Adipocyte (in vitro differentiated cells): Measurements from ENCODE around the gene GVQW3.
A peak's percentile ranks its signal among the peaks of the same experiment; 100 is the strongest.

Experiments
- DNase-seq: peaks from one replicate; pipeline ENCODE4 v3.0.0-alpha.2; 2015; ENCODE audit warnings: low read depth
- H3K27me3 ChIP-seq: replicated peaks from 2 replicates; pipeline ENCODE4 v1.7.0; 2013; ENCODE audit warnings: mild to moderate bottlenecking, low read length, moderate library complexity; ENCODE audit not compliant: control insufficient read depth, insufficient read depth
- H3K36me3 ChIP-seq: 2 replicates; pipeline ENCODE4 v1.7.0; 2013; ENCODE audit warnings: low read length, mild to moderate bottlenecking, moderate library complexity; ENCODE audit not compliant: control insufficient read depth, insufficient read depth, severe bottlenecking
- H3K4me1 ChIP-seq: 2 replicates; pipeline ENCODE4 v1.7.0; 2013; ENCODE audit warnings: mild to moderate bottlenecking, low read length, moderate library complexity; ENCODE audit not compliant: control insufficient read depth, insufficient read depth
- H3K4me3 ChIP-seq: 2 replicates; pipeline ENCODE4 v1.7.0; 2013; ENCODE audit warnings: mild to moderate bottlenecking, low read length, moderate library complexity
- H3K9ac ChIP-seq: 2 replicates; pipeline ENCODE4 v1.7.0; 2013; ENCODE audit warnings: mild to moderate bottlenecking, low read length, moderate library complexity
- H3K9me3 ChIP-seq: 2 replicates; pipeline ENCODE4 v1.7.0; 2013; ENCODE audit warnings: mild to moderate bottlenecking, low read length, moderate library complexity; ENCODE audit not compliant: control insufficient read depth

The GVQW3 gene

GRCh38 chr11:76410851-76411357 is 29.8 kb downstream of the GVQW3 start:
- Histone ChIP-seq H3K9ac (no peak overlapping the region), H3K36me3 (no peaks in the 10 kb centered on the region), H3K9me3 (no peaks in the 10 kb centered on the region), H3K4me3 (peak overlapping the region; percentile 7), H3K4me1 (no peaks in the 10 kb centered on the region), H3K27me3 (no peaks in the 10 kb centered on the region)
- DNase-seq = no peak

- H3K36me3 ChIP-seq = no peaks in the 10 kb centered on the region
- no peaks in the 10 kb centered on the region for H3K4me1 ChIP-seq
- no peak for DNase-seq
- no peak overlapping the region for H3K9ac ChIP-seq
- no peak overlapping the region for H3K4me3 ChIP-seq
- H3K9me3 ChIP-seq = no peaks in the 10 kb centered on the region
- no peaks in the 10 kb centered on the region for H3K27me3 ChIP-seq
Observed at GRCh38 chr11:76415073-76415472, 34.0 kb downstream of the GVQW3 start.

GRCh38 chr11:76419896-76420295 is 38.8 kb downstream of the GVQW3 start:
- H3K4me1 ChIP-seq = no peaks in the 10 kb centered on the region
- no peaks in the 10 kb centered on the region for H3K27me3 ChIP-seq
- H3K4me3 ChIP-seq = no peak overlapping the region
- H3K9me3 ChIP-seq = no peaks in the 10 kb centered on the region
- no peak for DNase-seq
- H3K9ac ChIP-seq = no peak overlapping the region
- H3K36me3 ChIP-seq = no peaks in the 10 kb centered on the region

- Histone ChIP-seq H3K27me3 (no peaks in the 10 kb centered on the region), H3K9me3 (no peaks in the 10 kb centered on the region), H3K4me1 (no peaks in the 10 kb centered on the region), H3K36me3 (no peaks in the 10 kb centered on the region), H3K9ac (no peak overlapping the region), H3K4me3 (no peak overlapping the region)
- no peak for DNase-seq
Observed at GRCh38 chr11:76424379-76424778, 43.3 kb downstream of the GVQW3 start.

GRCh38 chr11:76424891-76425290 is 43.8 kb downstream of the GVQW3 start:
- Histone ChIP-seq H3K27me3 (no peaks in the 10 kb centered on the region), H3K36me3 (no peaks in the 10 kb centered on the region), H3K4me3 (no peak overlapping the region), H3K9ac (no peak overlapping the region), H3K9me3 (no peaks in the 10 kb centered on the region), H3K4me1 (no peaks in the 10 kb centered on the region)
- DNase-seq = no peak

- Histone ChIP-seq H3K4me1 (no peaks in the 10 kb centered on the region), H3K9me3 (no peaks in the 10 kb centered on the region), H3K36me3 (no peaks in the 10 kb centered on the region), H3K4me3 (no peak overlapping the region), H3K27me3 (no peaks in the 10 kb centered on the region), H3K9ac (no peak overlapping the region)
- DNase-seq = no peak
Observed at GRCh38 chr11:76426660-76427059, 45.5 kb downstream of the GVQW3 start.

- H3K4me1 ChIP-seq = no peaks in the 10 kb centered on the region
- no peaks in the 10 kb centered on the region for H3K9me3 ChIP-seq
- H3K4me3 ChIP-seq = no peak overlapping the region
- no peaks in the 10 kb centered on the region for H3K27me3 ChIP-seq
- H3K36me3 ChIP-seq = no peaks in the 10 kb centered on the region
- no peak overlapping the region for H3K9ac ChIP-seq
- DNase-seq = peak; percentile 8
Observed at GRCh38 chr11:76436020-76436419, 54.9 kb downstream of the GVQW3 start.

GRCh38 chr11:76443268-76443980 is 62.3 kb downstream of the GVQW3 start:
- H3K9me3 ChIP-seq = no peaks in the 10 kb centered on the region
- peak overlapping the region; percentile 94 for H3K4me3 ChIP-seq
- DNase-seq = peak; percentile 24
- H3K4me1 ChIP-seq = peaks cover 11% of the 10 kb centered on the region
- no peaks in the 10 kb centered on the region for H3K27me3 ChIP-seq
- H3K9ac ChIP-seq = peak overlapping the region; percentile 96
- peaks cover 14% of the 10 kb centered on the region for H3K36me3 ChIP-seq

GRCh38 chr11:76444065-76444383 is 62.9 kb downstream of the GVQW3 start:
- DNase-seq = no peak
- H3K4me3 ChIP-seq = peak overlapping the region; percentile 94
- no peaks in the 10 kb centered on the region for H3K27me3 ChIP-seq
- H3K4me1 ChIP-seq = peaks cover 11% of the 10 kb centered on the region
- H3K9me3 ChIP-seq = no peaks in the 10 kb centered on the region
- H3K36me3 ChIP-seq = peaks cover 20% of the 10 kb centered on the region
- H3K9ac ChIP-seq = peak overlapping the region; percentile 96

GRCh38 chr11:76444384-76445120 is 63.4 kb downstream of the GVQW3 start, which contains the start of gene EMSY:
EMSY (plus strand) TSS chr11:76445018; CDS start chr11:76446939, 1,921 bp downstream.
- DNase-seq = peak; percentile 99
- H3K27me3 ChIP-seq = no peaks in the 10 kb centered on the region
- H3K36me3 ChIP-seq = peaks cover 23% of the 10 kb centered on the region
- H3K4me3 ChIP-seq = peak within 1 kb of the TSS; percentile 94
- no peaks in the 10 kb centered on the region for H3K9me3 ChIP-seq
- peak within 1 kb of the TSS; percentile 96 for H3K9ac ChIP-seq
- peaks cover 11% of the 10 kb centered on the region for H3K4me1 ChIP-seq

GRCh38 chr11:76445121-76446084 is 64.3 kb downstream of the GVQW3 start:
- Histone ChIP-seq H3K4me3 (peak overlapping the region; percentile 94), H3K4me1 (peaks cover 11% of the 10 kb centered on the region), H3K9ac (peak overlapping the region; percentile 96), H3K36me3 (peaks cover 29% of the 10 kb centered on the region), H3K9me3 (no peaks in the 10 kb centered on the region), H3K27me3 (no peaks in the 10 kb centered on the region)
- peak; percentile 93 for DNase-seq
